Progenitor cell of endocrine pancreas (in vitro differentiated cells): ENCODE results near the gene MAML2. TPM values are rescaled to one million over a fixed set of nuclear protein-coding genes. Genes with fewer than 3 reads are reported as not detected.

ENCODE experiments used
- DNase-seq: peaks from one replicate; pipeline ENCODE4 v3.0.0; 2021; ENCODE audit warnings: low spot score; ENCODE audit not compliant: unreplicated experiment
- H3K27ac Mint-ChIP-seq: 2 replicates; pipeline ENCODE4 v1.8.0; 2021; ENCODE audit warnings: mild to moderate bottlenecking, moderate library complexity, mixed read lengths
- H3K27me3 Mint-ChIP-seq: 2 replicates; pipeline ENCODE4 v1.8.0; 2021; ENCODE audit warnings: mixed read lengths
- H3K36me3 Mint-ChIP-seq: 2 replicates; pipeline ENCODE4 v1.8.0; 2022; ENCODE audit warnings: mixed read lengths; ENCODE audit not compliant: insufficient read depth
- H3K4me1 Mint-ChIP-seq: 2 replicates; pipeline ENCODE4 v1.8.0; 2021; ENCODE audit warnings: low read depth, mixed read lengths
- H3K4me3 Mint-ChIP-seq: 2 replicates; pipeline ENCODE4 v1.8.0; 2021; ENCODE audit warnings: low read depth, mild to moderate bottlenecking, moderate library complexity, mixed read lengths
- H3K9me3 Mint-ChIP-seq: 2 replicates; pipeline ENCODE4 v1.8.0; 2021; ENCODE audit warnings: low read depth, mixed read lengths
- CTCF ChIP-seq: fragments of 200-600 bp; sonication (generic); IDR thresholded peaks from one replicate; pipeline ENCODE4 v1.5.0; 2021; ENCODE audit warnings: antibody characterized with exemption, mild to moderate bottlenecking; ENCODE audit not compliant: unreplicated experiment
- total RNA-seq: library from RNA; stranded (reverse); gene quantifications from 2 replicates; pipeline ENCODE4 v1.2.1, GENCODE V29; 2021

MAML2 gene
- total RNA-seq, 1 donor from 2014 or later = 17.6 TPM

GRCh38 chr11:96323642-96323985 is 19.4 kb downstream of the MAML2 start:
- no peak overlapping the region for H3K27ac Mint-ChIP-seq
- no peaks in the 10 kb centered on the region for H3K27me3 Mint-ChIP-seq
- no peak overlapping the region for H3K4me3 Mint-ChIP-seq
- peaks cover 8% of the 10 kb centered on the region for H3K4me1 Mint-ChIP-seq
- no peak for DNase-seq
- peaks cover 10% of the 10 kb centered on the region for H3K36me3 Mint-ChIP-seq
- no peak for TF ChIP-seq CTCF
- H3K9me3 Mint-ChIP-seq = peaks cover 3% of the 10 kb centered on the region

- peaks cover 8% of the 10 kb centered on the region for H3K4me1 Mint-ChIP-seq
- TF ChIP-seq CTCF = no peak
Observed at GRCh38 chr11:96322775-96323641, 20.0 kb downstream of the MAML2 start.

GRCh38 chr11:96321091-96321490 is 21.9 kb downstream of the MAML2 start:
- DNase-seq = no peak
- no peak for TF ChIP-seq CTCF
- H3K4me3 Mint-ChIP-seq = no peak overlapping the region
- peaks cover 11% of the 10 kb centered on the region for H3K36me3 Mint-ChIP-seq
- no peaks in the 10 kb centered on the region for H3K27me3 Mint-ChIP-seq
- H3K9me3 Mint-ChIP-seq = peaks cover 3% of the 10 kb centered on the region
- H3K27ac Mint-ChIP-seq = no peak overlapping the region
- peaks cover 14% of the 10 kb centered on the region for H3K4me1 Mint-ChIP-seq

More at GRCh38 chr11:96322775-96323641, 20.0 kb downstream of the MAML2 start:
- no peaks in the 10 kb centered on the region for H3K27me3 Mint-ChIP-seq
- peaks cover 3% of the 10 kb centered on the region for H3K9me3 Mint-ChIP-seq
- peaks cover 10% of the 10 kb centered on the region for H3K36me3 Mint-ChIP-seq
- no peak overlapping the region for H3K27ac Mint-ChIP-seq
- no peak overlapping the region for H3K4me3 Mint-ChIP-seq
- no peak for DNase-seq

GRCh38 chr11:96319898-96320656 is 22.9 kb downstream of the MAML2 start:
- H3K4me3 Mint-ChIP-seq = no peak overlapping the region
- H3K27ac Mint-ChIP-seq = no peak overlapping the region
- H3K27me3 Mint-ChIP-seq = no peaks in the 10 kb centered on the region
- peaks cover 10% of the 10 kb centered on the region for H3K4me1 Mint-ChIP-seq
- no peak for DNase-seq
- TF ChIP-seq CTCF = no peak
- peaks cover 10% of the 10 kb centered on the region for H3K36me3 Mint-ChIP-seq
- peaks cover 3% of the 10 kb centered on the region for H3K9me3 Mint-ChIP-seq

GRCh38 chr11:96318850-96319249 is 24.1 kb downstream of the MAML2 start:
- DNase-seq = no peak
- peaks cover 3% of the 10 kb centered on the region for H3K9me3 Mint-ChIP-seq
- no peak overlapping the region for H3K4me3 Mint-ChIP-seq
- peaks cover 19% of the 10 kb centered on the region for H3K4me1 Mint-ChIP-seq
- H3K27ac Mint-ChIP-seq = no peak overlapping the region
- no peaks in the 10 kb centered on the region for H3K27me3 Mint-ChIP-seq
- TF ChIP-seq CTCF = no peak
- H3K36me3 Mint-ChIP-seq = peaks cover 10% of the 10 kb centered on the region
